Measurements from ENCODE around the gene PRUNE2.

DNA sequence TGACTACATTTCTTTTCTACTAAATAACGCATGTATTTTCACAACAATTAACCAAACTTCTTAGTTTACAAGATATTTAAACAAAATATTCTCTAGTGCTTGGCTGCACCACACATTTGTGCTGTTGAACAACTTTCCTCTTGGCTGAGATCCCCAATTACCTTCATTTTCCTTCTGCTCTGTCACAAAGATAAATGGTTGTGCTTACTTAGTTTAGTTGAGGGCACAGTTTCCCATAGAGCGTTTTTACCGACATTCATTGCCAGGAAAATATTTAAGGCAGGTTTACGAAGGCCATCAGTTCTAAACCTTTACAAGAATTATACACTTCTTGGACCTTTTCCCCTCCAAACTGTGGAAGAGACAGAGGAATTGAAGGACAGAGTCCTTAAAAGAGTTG is 60.7 kb downstream of the PRUNE2 start:
- no peak for TF ChIP-seq EGR1 (IDR thresholded peaks at IDR 0.05; ENCODE audit: borderline replicate concordance, low read depth, low read length)
- TF ChIP-seq BRCA1 (IDR thresholded peaks at IDR 0.05; ENCODE audit: low read depth, low read length) = no peak
- no peak for TF ChIP-seq RAD21 (IDR thresholded peaks at IDR 0.05 in 1 of 2, conservative IDR thresholded peaks at IDR 0.05 in 1 of 2; ENCODE audit: low read depth in 2 of 2, low read length in 2 of 2)
- TF ChIP-seq TEAD4 (IDR thresholded peaks at IDR 0.05; ENCODE audit: low read depth, low read length) = no peak
- TF ChIP-seq EP300 (IDR thresholded peaks at IDR 0.05; ENCODE audit: borderline replicate concordance in 1 of 2, low read depth in 2 of 2, low read length in 2 of 2) = no peak
- no peak for TF ChIP-seq CTCF (IDR thresholded peaks at IDR 0.05; ENCODE audit: control extremely low read depth in 1 of 3, insufficient read depth in 1 of 3, low read depth in 1 of 3, low read length in 3 of 3)
- TF ChIP-seq FOSL1 (IDR thresholded peaks at IDR 0.05; ENCODE audit: insufficient read depth, low read depth, low read length) = no peak
- TF ChIP-seq, protein P1, sequence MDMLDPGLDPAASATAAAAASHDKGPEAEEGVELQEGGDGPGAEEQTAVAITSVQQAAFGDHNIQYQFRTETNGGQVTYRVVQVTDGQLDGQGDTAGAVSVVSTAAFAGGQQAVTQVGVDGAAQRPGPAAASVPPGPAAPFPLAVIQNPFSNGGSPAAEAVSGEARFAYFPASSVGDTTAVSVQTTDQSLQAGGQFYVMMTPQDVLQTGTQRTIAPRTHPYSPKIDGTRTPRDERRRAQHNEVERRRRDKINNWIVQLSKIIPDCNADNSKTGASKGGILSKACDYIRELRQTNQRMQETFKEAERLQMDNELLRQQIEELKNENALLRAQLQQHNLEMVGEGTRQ (IDR thresholded peaks at IDR 0.05; ENCODE audit: low read length) = no peak
- TF ChIP-seq CEBPB (IDR thresholded peaks at IDR 0.05; ENCODE audit: low read depth, low read length) = no peak
- TF ChIP-seq POLR2A (IDR thresholded peaks at IDR 0.05; ENCODE audit: control extremely low read depth in 1 of 2, low read depth in 2 of 2, low read length in 2 of 2) = no peak
- TF ChIP-seq POU5F1 (IDR thresholded peaks at IDR 0.05; ENCODE audit: low read depth, low read length) = no peak
- TF ChIP-seq SIN3A (conservative IDR thresholded peaks at IDR 0.05 in 1 of 2, IDR thresholded peaks at IDR 0.05 in 1 of 2; ENCODE audit: low read depth in 1 of 2, low read length in 2 of 2) = no peak
- no peak for TF ChIP-seq MAFK (IDR thresholded peaks at IDR 0.05; ENCODE audit: low read depth, low read length)

Measured in H1 (cell line).